ENCODE data around the gene LRRTM4.
"Not testable (repeated sequence)": the region's sequence is repeated elsewhere in the genome, so short reads cannot be mapped to it uniquely, and the experiment has no call there.

The LRRTM4 gene

DNA sequence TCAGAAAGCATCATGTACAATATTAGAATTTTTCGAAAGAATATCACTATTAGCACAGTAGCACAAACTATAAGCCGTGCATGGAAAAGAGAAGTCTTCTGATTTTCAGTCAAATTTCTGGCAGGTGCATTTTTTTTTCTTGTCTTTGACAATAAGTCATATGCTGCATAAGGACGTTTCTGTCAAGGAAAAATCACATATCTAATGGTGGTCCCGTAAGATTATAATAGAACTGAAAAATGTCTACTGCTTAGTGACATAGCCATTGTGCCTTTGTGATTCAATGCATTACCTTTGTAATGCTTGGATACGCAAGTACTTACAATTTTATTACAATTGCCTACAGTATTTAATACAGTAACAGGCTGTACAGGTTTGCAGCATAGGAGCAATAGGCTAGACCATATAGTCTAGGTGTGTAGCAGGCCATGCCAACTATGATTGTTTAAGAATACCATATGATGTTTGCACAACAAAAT lies 329.3 kb downstream of the LRRTM4 start:
- Histone ChIP-seq H3K27ac (ENCODE audit: insufficient read depth, low read depth, low read length, poor library complexity, severe bottlenecking) (no peak overlapping the region), H3K36me3 (ENCODE audit: control insufficient read depth, insufficient read depth, low read length) (no peaks in the 10 kb centered on the region), H3K9me3 (ENCODE audit: control insufficient read depth, low read length) (no peaks in the 10 kb centered on the region), H3K4me1 (ENCODE audit: control insufficient read depth, insufficient read depth, low read length) (no peaks in the 10 kb centered on the region), H3K27me3 (ENCODE audit: control insufficient read depth, insufficient read depth, low read length, poor library complexity, severe bottlenecking) (no peaks in the 10 kb centered on the region), H3K4me3 (ENCODE audit: insufficient read depth, low read depth, low read length) (no peak overlapping the region)
- WGBS, 2 experiments, result 94 to 97% methylated on average over 5 of the region's 5 CpGs

DNA sequence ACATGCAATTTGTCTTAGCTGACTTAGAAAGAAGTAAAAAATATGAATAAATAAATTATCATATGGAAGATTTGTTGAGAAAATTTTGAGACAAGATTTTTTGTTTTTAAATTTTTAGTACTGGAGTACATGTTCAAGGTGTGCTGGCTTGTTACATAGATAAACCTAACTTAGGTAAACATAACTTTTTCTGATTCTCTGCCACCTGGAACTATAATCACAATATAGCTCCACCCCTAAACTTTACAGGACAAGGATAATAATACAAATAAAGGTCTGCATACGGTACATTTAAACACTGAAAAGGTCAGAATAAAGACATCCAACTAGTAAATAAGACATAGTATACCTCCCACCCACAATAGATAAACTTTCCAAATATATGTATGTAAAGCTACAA lies 330.5 kb downstream of the LRRTM4 start:
- H3K4me1 ChIP-seq (ENCODE audit: control insufficient read depth, insufficient read depth, low read length), result no peaks in the 10 kb centered on the region
- H3K36me3 ChIP-seq (ENCODE audit: control insufficient read depth, insufficient read depth, low read length), result no peaks in the 10 kb centered on the region
- H3K9me3 ChIP-seq (ENCODE audit: control insufficient read depth, low read length), result no peaks in the 10 kb centered on the region
- no peaks in the 10 kb centered on the region for H3K27me3 ChIP-seq (ENCODE audit: control insufficient read depth, insufficient read depth, low read length, poor library complexity, severe bottlenecking)
- no peak overlapping the region for H3K27ac ChIP-seq (ENCODE audit: insufficient read depth, low read depth, low read length, poor library complexity, severe bottlenecking)
- 100% methylated on average over 1 of the region's 1 CpG for WGBS, 2 experiments
- H3K4me3 ChIP-seq (ENCODE audit: insufficient read depth, low read depth, low read length), result no peak overlapping the region

DNA sequence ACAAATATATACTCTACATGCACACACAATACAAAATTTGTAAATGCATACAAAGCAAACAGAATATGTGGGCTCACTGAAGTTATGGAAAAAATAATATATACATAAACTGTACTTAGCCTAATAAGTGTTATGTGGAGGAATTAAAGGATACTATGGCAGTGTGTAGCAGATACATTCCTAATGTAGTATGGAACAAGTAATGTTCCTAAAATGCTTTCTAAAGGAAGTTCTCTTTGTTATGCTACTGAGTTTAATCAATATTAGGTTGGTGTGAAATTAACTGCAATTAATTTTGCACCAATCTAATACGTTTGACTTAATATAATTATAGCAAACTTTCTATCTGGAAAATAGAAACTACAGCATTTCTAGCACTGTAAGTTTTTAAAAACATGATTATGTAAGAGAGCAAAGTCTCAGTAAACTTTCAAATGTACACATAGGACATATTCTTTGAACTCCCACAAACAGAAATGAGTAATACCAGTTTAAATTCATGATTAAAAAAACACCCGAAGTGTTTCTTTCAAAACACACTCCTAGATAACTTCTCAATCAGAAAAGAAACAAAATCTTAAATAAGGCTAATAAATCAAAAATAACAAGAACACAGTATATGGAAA lies 331.3 kb downstream of the LRRTM4 start:
- 83 to 86% methylated on average over 1 of the region's 2 CpGs for WGBS, 2 experiments
- Histone ChIP-seq H3K36me3 (ENCODE audit: control insufficient read depth, insufficient read depth, low read length) (no peaks in the 10 kb centered on the region), H3K27ac (ENCODE audit: insufficient read depth, low read depth, low read length, poor library complexity, severe bottlenecking) (no peak overlapping the region), H3K4me1 (ENCODE audit: control insufficient read depth, insufficient read depth, low read length) (no peaks in the 10 kb centered on the region), H3K4me3 (ENCODE audit: insufficient read depth, low read depth, low read length) (no peak overlapping the region), H3K9me3 (ENCODE audit: control insufficient read depth, low read length) (no peaks in the 10 kb centered on the region), H3K27me3 (ENCODE audit: control insufficient read depth, insufficient read depth, low read length, poor library complexity, severe bottlenecking) (no peaks in the 10 kb centered on the region)

DNA sequence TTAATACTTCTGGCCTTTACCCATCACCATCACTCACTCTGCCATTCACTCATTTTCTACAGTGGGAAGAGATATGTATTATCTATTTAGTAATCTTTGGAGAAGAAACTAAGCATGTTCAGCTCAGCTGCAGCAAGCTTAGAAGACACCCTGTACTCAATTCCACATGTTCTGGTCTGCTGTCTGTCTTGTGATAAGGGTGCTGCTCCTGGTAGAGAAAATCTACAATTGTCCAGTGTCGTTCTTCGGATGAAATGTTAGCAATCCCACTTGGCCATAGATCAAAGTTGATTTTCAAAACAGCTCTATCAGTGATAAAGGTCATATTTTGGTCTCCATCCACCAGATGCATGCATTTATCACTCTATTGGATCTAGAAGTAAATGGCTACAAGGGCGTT lies 337.1 kb downstream of the LRRTM4 start:
- Histone ChIP-seq H3K4me3 (ENCODE audit: insufficient read depth, low read depth, low read length) (no peak overlapping the region), H3K27ac (ENCODE audit: insufficient read depth, low read depth, low read length, poor library complexity, severe bottlenecking) (no peak overlapping the region), H3K4me1 (ENCODE audit: control insufficient read depth, insufficient read depth, low read length) (no peaks in the 10 kb centered on the region), H3K36me3 (ENCODE audit: control insufficient read depth, insufficient read depth, low read length) (no peaks in the 10 kb centered on the region), H3K27me3 (ENCODE audit: control insufficient read depth, insufficient read depth, low read length, poor library complexity, severe bottlenecking) (no peaks in the 10 kb centered on the region), H3K9me3 (ENCODE audit: control insufficient read depth, low read length) (no peaks in the 10 kb centered on the region)
- WGBS, 2 experiments, result 89 to 98% methylated on average over 2 to 3 of the region's 3 CpGs

- Histone ChIP-seq H3K27ac (ENCODE audit: insufficient read depth, low read depth, low read length, poor library complexity, severe bottlenecking) (no peak overlapping the region), H3K9me3 (ENCODE audit: control insufficient read depth, low read length) (no peaks in the 10 kb centered on the region), H3K36me3 (ENCODE audit: control insufficient read depth, insufficient read depth, low read length) (no peaks in the 10 kb centered on the region), H3K27me3 (ENCODE audit: control insufficient read depth, insufficient read depth, low read length, poor library complexity, severe bottlenecking) (no peaks in the 10 kb centered on the region), H3K4me3 (ENCODE audit: insufficient read depth, low read depth, low read length) (no peak overlapping the region), H3K4me1 (ENCODE audit: control insufficient read depth, insufficient read depth, low read length) (no peaks in the 10 kb centered on the region)
- WGBS, 2 experiments, result 90 to 97% methylated on average over 3 to 5 of the region's 5 CpGs
Observed at GRCh38 chr2:77179297-77179696, 342.9 kb downstream of the LRRTM4 start.

GRCh38 chr2:77175266-77175780 lies 346.9 kb downstream of the LRRTM4 start:
- not testable (repeated sequence) for H3K4me3 ChIP-seq (ENCODE audit: insufficient read depth, low read depth, low read length); H3K4me1 ChIP-seq (ENCODE audit: control insufficient read depth, insufficient read depth, low read length); H3K27me3 ChIP-seq (ENCODE audit: control insufficient read depth, insufficient read depth, low read length, poor library complexity, severe bottlenecking); H3K27ac ChIP-seq (ENCODE audit: insufficient read depth, low read depth, low read length, poor library complexity, severe bottlenecking); H3K9me3 ChIP-seq (ENCODE audit: control insufficient read depth, low read length); H3K36me3 ChIP-seq (ENCODE audit: control insufficient read depth, insufficient read depth, low read length)
- 89% methylated on average over 4 of the region's 4 CpGs for WGBS, 2 experiments

GRCh38 chr2:77169426-77169825 lies 352.8 kb downstream of the LRRTM4 start:
- H3K4me3 ChIP-seq (ENCODE audit: insufficient read depth, low read depth, low read length), result no peak overlapping the region
- no peaks in the 10 kb centered on the region for H3K36me3 ChIP-seq (ENCODE audit: control insufficient read depth, insufficient read depth, low read length)
- WGBS, 2 experiments, result 92 to 100% methylated on average over 2 of the region's 2 CpGs
- no peaks in the 10 kb centered on the region for H3K4me1 ChIP-seq (ENCODE audit: control insufficient read depth, insufficient read depth, low read length)
- H3K27ac ChIP-seq (ENCODE audit: insufficient read depth, low read depth, low read length, poor library complexity, severe bottlenecking), result no peak overlapping the region
- no peaks in the 10 kb centered on the region for H3K27me3 ChIP-seq (ENCODE audit: control insufficient read depth, insufficient read depth, low read length, poor library complexity, severe bottlenecking)
- no peaks in the 10 kb centered on the region for H3K9me3 ChIP-seq (ENCODE audit: control insufficient read depth, low read length)

DNA sequence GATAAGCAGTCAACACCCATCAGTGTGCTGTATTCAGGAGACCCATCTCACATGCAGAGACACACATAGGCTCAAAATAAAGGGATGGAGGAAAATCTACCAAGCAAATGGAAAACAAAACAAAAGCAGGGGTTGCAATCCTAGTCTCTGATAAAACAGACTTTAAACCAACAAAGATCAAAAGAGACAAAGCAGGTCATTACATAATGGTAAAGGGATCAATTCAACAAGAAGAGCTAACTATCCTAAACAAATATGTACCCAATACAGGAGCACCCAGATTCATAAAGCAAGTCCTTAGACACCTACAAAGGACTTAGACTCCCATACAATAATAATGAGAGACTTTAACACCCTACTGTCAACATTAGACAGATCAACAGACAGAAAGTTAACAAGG lies 358.2 kb downstream of the LRRTM4 start:
- H3K4me1 ChIP-seq (ENCODE audit: control insufficient read depth, insufficient read depth, low read length), result not testable (repeated sequence)

GRCh38 chr2:77161009-77161408 lies 361.2 kb downstream of the LRRTM4 start:
- 94 to 97% methylated on average over 5 of the region's 5 CpGs for whole genome bisulfite sequencing, 2 experiments
- H3K27ac ChIP-seq (ENCODE audit: insufficient read depth, low read depth, low read length, poor library complexity, severe bottlenecking), result no peak overlapping the region

More for the DNA sequence above, 358.2 kb downstream of the LRRTM4 start:
- H3K4me3 ChIP-seq (ENCODE audit: insufficient read depth, low read depth, low read length); H3K36me3 ChIP-seq (ENCODE audit: control insufficient read depth, insufficient read depth, low read length); H3K9me3 ChIP-seq (ENCODE audit: control insufficient read depth, low read length); H3K27ac ChIP-seq (ENCODE audit: insufficient read depth, low read depth, low read length, poor library complexity, severe bottlenecking); H3K27me3 ChIP-seq (ENCODE audit: control insufficient read depth, insufficient read depth, low read length, poor library complexity, severe bottlenecking): not testable (repeated sequence)

DNA sequence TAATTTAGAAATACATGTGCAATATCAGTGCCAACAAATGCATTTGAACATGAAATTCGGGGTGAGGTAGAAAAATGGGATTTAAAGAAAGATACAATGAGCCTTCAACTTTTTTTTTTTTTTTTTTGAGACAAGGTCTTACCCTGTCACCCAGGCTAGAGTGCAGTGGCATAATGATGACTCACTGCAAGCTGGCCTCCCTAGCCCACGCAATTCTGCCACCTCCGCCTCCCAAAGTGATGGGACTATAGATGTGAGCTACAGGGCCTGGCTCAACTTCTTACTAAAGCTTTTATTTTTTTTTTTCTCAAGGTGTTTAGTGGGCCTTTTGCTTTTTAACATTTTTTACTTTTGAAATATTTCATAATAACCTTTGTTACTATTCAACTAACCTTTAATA lies 365.6 kb downstream of the LRRTM4 start:
- H3K27ac ChIP-seq (ENCODE audit: insufficient read depth, low read depth, low read length, poor library complexity, severe bottlenecking), result no peak overlapping the region
- no peaks in the 10 kb centered on the region for H3K9me3 ChIP-seq (ENCODE audit: control insufficient read depth, low read length)
- no peaks in the 10 kb centered on the region for H3K4me1 ChIP-seq (ENCODE audit: control insufficient read depth, insufficient read depth, low read length)
- H3K36me3 ChIP-seq (ENCODE audit: control insufficient read depth, insufficient read depth, low read length), result no peaks in the 10 kb centered on the region
- 88 to 96% methylated on average over 3 of the region's 3 CpGs for WGBS, 2 experiments
- no peaks in the 10 kb centered on the region for H3K27me3 ChIP-seq (ENCODE audit: control insufficient read depth, insufficient read depth, low read length, poor library complexity, severe bottlenecking)
- no peak overlapping the region for H3K4me3 ChIP-seq (ENCODE audit: insufficient read depth, low read depth, low read length)

More at GRCh38 chr2:77161009-77161408, 361.2 kb downstream of the LRRTM4 start:
- Histone ChIP-seq H3K9me3 (ENCODE audit: control insufficient read depth, low read length) (no peaks in the 10 kb centered on the region), H3K4me1 (ENCODE audit: control insufficient read depth, insufficient read depth, low read length) (no peaks in the 10 kb centered on the region), H3K4me3 (ENCODE audit: insufficient read depth, low read depth, low read length) (no peak overlapping the region), H3K36me3 (ENCODE audit: control insufficient read depth, insufficient read depth, low read length) (no peaks in the 10 kb centered on the region), H3K27me3 (ENCODE audit: control insufficient read depth, insufficient read depth, low read length, poor library complexity, severe bottlenecking) (no peaks in the 10 kb centered on the region)

Data from ectodermal cell (in vitro differentiated cells).